HepG2 (cell line): ENCODE data around the gene SP7.

Experiments used
- NBN ChIP-seq: fragments of 450-650 bp; conservative IDR thresholded peaks from 2 replicates; pipeline ENCODE4 v1.6.1; 2017
- STAT6 ChIP-seq: sonication (generic); formaldehyde crosslinking; IDR thresholded peaks from 2 replicates; pipeline ENCODE4 v1.4.0; 2020; ENCODE audit warnings: missing genetic modification reagents, mild to moderate bottlenecking, borderline replicate concordance

GRCh38 chr12:53378724-53379388 lies 42.7 kb upstream of the SP7 start:
- TF ChIP-seq STAT6 (CRISPR knock-in tag) = no peak
- no peak for TF ChIP-seq NBN
